RWPE1 (cell line): ENCODE measurements around the gene ATP8B4.

Experiments
- CTCF ChIA-PET: fragments of 350-600 bp; sonication (Branson Sonifier 250); formaldehyde crosslinking; extraction: SDS; loops from one replicate; lab custom pipeline; 2021; lab: Yijun Ruan, JAX
- POLR2A ChIA-PET: fragments of 400-600 bp; formaldehyde crosslinking; extraction: SDS; loops from one replicate; lab custom pipeline; 2020; ENCODE audit warnings: antibody characterized with exemption; ENCODE audit not compliant: low non-redundant PET; lab: Yijun Ruan, JAX
- DNase-seq: peaks from one replicate; pipeline ENCODE4 v3.0.0; 2012; ENCODE audit warnings: low spot score
- H3K27ac ChIP-seq: fragments of 450-650 bp; 2 replicates; pipeline ENCODE4 v1.5.1; 2017
- TF ChIP-seq, protein P1 (sequence below): fragments of 450-650 bp; conservative IDR thresholded peaks from 2 replicates; pipeline ENCODE4 v1.5.1; 2017; ENCODE audit warnings: low read depth, mild to moderate bottlenecking

The ATP8B4 gene

GRCh38 chr15:49814709-49815108 is 304.3 kb downstream of the ATP8B4 start:
- H3K27ac ChIP-seq: no peak overlapping the region
- TF ChIP-seq, protein P1, sequence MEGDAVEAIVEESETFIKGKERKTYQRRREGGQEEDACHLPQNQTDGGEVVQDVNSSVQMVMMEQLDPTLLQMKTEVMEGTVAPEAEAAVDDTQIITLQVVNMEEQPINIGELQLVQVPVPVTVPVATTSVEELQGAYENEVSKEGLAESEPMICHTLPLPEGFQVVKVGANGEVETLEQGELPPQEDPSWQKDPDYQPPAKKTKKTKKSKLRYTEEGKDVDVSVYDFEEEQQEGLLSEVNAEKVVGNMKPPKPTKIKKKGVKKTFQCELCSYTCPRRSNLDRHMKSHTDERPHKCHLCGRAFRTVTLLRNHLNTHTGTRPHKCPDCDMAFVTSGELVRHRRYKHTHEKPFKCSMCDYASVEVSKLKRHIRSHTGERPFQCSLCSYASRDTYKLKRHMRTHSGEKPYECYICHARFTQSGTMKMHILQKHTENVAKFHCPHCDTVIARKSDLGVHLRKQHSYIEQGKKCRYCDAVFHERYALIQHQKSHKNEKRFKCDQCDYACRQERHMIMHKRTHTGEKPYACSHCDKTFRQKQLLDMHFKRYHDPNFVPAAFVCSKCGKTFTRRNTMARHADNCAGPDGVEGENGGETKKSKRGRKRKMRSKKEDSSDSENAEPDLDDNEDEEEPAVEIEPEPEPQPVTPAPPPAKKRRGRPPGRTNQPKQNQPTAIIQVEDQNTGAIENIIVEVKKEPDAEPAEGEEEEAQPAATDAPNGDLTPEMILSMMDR: no peak
- CTCF ChIA-PET: no interaction called here
- DNase-seq: no peak
- POLR2A ChIA-PET: no interaction called here

DNA sequence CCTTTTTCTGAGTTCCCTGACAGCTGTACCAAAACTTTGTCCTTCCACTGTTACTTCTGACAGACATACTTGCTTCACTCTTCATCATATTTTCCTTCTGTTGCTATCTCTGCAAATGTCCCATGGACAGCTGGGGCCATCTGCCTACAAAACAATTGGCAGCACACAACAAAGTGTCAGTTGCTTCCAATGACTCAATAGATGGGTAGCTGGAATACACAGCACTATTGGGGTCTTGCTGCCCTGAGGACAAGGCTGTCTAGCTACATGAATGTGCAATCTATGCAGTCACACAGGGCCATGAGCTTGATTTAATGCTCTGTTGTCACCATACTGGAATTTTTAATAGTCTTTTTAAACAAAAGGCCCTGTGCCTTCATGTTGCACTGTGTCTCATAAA is 305.4 kb downstream of the ATP8B4 start:
- H3K27ac ChIP-seq: no peak overlapping the region
- no peak for DNase-seq
- TF ChIP-seq, protein P1: no peak
- CTCF ChIA-PET: no interaction called here
- POLR2A ChIA-PET: no interaction called here

DNA sequence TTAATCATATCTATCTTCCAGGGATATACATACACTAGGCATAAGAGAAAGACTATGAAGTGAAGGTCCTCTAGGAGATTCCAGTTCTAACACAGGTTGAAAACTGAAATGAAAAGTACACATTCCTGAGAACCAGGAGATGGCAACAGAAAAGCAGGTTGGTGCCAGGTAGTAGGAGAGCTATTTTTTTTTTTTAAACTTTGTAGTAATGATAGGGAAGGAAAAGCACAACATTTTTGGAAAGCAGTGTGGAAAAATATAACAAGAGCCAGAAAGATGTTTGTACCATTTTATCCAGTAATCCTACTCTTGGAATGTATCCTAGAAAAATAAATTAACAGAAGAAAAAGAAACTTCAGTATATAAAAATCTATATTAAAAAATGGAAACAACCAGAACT is 308.3 kb downstream of the ATP8B4 start:
- TF ChIP-seq, protein P1: no peak
- ChIA-PET CTCF (interaction anchor here (0.6 kb wide), 2 partner anchors 163 to 386 kb away, joined by 5 to 7 read pairs; no protein-coding TSS in a partner anchor), POLR2A (no interaction called here)
- DNase-seq: no peak
- H3K27ac ChIP-seq: no peak overlapping the region

DNA sequence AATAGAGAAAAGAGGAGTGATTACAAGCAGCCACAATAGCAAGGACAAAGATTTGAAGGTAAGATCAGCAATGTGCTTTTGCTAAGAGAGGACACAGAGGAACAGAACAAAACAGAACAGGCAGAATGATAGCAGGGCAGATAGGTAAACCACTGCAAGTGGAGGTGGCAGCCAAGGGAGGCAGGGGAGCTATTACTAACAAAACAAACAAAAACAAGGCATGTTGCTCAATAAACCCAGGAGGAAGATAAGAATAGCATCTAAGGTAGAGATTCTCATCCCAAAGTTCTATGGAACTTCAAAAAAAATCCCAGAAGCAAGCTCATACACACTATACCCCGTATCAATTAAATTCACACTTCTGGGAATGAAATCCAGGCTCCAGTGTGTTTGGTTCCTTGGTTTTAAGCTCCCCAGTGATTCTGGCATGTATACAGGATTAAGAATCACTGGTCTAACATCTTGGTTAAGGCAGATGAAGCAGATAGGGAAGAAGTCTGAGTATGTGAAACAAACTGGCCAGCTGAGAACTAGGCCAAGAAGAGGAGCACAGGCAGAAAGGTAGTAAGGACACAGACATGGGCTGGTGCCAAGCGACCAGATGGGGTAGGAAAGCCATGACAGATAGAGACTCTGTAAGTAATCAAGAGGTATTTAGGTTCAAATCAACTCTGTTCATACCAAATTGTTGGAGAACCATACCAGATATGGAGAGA is 309.0 kb downstream of the ATP8B4 start:
- H3K27ac ChIP-seq: no peak overlapping the region
- ChIA-PET POLR2A (no interaction called here), CTCF (interaction anchor here (0.5 to 0.6 kb wide), 3 partner anchors 77 to 385 kb away, joined by 3 to 7 read pairs (median 5); no protein-coding TSS in a partner anchor)
- TF ChIP-seq, protein P1: no peak
- no peak for DNase-seq

GRCh38 chr15:49808341-49808740 is 310.7 kb downstream of the ATP8B4 start:
- ChIA-PET CTCF (no interaction called here), POLR2A (no interaction called here)
- no peak for DNase-seq
- TF ChIP-seq, protein P1: no peak
- H3K27ac ChIP-seq: no peak overlapping the region
